ENCODE measurements around the gene ALX3.

The ALX3 gene

DNA sequence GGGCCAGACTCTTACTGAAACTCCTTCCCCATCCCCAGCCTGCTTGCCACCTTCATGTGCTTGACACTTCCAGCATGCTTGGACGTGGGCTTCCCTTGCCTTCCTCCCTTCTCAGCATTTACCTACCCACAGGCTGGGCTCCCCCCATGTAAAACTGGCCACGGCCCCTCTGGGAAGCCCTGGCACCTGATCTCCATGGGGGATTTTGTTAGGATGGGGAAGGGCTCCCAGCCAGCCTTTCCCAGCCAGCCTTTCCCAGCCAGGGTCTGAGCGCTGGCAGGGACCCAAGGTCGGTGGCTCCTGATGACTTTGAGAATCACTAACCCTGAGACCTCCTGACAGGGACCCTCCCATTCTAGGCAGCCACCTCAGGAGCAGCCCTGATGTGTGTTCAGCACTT lies 6.7 kb downstream of the ALX3 start:
- DNase-seq = no peak

DNA sequence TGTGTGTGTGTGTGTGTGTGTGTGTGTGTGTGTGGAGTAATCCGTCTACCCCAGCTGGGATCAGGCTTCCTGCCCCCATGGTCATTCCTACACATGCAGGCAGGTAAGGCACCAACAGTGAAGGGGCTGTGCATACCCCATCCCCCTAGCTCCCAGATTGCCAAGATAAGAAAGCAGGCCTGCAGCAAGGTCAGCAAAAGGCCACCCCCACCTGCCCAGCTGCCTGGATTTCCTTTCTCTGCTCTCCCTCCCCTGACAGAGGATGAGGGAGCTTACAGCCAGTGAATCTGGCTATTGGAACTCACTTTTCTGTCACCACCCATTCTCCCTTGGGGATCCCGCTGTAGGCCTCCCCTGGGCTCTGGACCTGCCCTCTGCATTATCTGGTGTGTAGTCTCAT lies 7.9 kb downstream of the ALX3 start:
- DNase-seq = no peak

DNA sequence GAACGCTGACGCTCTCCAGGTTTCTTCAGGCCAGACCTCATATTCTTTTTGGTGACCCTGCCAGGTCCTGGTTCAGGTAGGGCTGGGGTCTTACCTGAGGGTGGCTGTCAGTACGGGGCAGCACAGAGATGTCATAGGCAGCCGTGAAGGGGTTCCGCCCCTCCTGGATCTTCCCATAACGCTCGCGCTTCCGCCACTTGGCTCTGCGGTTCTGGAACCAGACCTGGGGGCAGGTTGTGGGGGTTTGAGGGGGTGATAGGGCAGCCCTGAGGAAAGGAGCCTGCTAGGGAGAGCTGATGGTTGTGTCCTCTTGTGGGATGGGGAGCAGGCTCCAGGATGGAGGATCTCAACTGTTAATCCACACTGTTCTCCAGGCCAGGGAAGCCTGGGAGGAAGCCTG lies 9.1 kb downstream of the ALX3 start:
- DNase-seq = no peak

DNA sequence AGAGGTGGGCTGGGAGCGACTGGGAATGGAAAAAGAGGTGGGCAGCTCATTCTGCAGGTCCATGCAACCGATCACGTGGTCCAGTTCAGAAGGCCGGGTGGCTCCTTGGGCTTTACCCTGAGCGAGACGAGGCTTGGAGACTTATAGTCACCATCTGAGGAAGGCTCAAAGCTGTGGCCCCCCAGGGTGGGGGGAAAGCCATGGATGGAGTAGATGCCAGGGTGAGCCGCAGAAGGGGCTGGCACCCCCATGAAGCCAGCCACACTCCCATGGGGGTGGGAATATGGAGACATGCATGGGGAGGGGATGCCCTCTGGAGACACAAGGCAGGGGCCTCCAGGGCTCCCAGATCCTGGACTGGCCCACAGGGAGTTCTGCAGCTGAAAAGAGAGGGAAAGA lies 9.8 kb downstream of the ALX3 start:
- no peak for DNase-seq

DNA sequence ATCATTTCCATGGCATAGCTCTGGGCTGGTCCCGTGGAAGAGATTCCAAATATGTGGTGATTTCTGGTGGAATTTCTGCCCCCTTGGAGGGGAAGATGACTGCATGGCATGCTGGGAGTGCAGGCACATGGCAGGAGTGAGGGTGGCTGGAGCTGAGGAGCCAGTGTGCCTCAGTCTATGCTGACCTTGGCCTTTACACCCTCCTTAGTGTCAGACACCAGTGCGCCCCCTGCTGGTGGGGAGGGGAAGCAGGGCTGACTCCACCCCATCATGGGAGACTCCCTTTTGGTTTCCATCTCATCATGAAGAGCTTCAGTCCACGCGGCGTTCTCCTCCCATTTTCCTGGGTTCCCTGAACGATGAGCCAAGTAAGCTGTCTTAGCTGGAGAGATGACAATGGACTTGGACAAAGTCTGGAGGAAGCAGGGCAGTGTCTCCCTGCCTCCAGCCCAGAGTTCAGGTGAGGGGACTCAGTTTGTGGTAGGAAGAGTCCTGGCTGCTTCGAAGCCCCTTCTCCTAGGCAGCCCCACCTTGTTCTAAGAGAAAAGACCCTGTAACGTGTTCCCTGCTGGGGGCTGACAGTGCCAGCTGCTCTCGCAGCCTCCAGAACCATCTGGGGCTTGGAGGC lies 10.3 kb downstream of the ALX3 start:
- DNase-seq = peak; percentile 79

DNA sequence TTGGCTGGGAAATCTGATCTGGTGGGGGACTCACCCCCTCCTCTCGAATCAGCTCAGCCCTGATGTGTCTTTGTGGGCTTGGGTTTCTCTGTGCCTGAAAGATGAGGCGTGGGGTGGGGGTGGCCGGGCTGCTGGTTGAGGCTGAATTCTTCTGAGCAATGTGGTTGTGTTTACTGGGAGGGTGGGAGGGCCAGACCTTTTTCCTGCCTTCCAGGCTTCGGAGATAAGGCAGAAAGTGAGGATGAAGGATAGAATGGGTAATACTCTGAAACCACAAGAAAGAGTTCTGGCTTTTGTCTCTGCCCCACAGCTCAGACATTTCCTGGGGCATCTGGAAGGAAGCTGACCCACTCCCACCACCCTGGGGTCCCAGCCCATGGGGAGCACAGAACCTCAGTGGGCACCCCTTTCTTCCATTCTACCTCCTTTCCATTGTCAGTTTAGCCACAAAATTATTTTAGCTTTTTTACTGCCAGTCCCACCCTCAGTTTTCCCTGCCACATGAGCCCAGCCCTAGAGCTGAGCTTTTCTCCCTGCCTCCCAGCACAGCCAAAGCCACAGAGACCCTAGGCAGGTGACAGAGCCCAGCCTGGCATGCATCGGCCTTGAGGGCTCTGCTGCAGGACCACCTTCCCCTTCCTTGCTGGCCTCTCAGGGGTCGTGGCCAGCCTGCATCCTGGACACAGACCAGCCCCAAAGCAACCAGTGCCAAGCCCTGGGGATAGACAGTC lies 11.2 kb downstream of the ALX3 start:
- no peak for DNase-seq

DNA sequence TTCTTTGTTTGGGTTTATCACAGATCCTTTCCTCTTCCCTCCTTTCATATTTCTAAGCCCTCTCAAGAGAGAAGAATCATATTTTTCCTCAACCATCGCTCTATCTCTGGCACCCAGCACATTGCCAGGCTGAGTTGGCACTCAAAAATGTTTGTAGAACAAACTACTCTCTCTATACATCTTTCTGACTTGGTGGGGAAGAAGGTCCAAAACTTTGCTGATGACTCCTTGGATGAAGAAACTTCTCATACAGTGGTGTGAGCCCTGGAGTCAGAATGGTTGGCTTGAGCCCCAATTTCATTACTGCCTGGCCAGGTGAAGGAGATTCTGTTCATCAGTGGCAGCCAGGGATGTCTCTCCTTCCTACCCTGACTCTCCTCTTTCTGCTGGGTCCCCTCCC lies 11.9 kb downstream of the ALX3 start:
- no peak for DNase-seq

DNA sequence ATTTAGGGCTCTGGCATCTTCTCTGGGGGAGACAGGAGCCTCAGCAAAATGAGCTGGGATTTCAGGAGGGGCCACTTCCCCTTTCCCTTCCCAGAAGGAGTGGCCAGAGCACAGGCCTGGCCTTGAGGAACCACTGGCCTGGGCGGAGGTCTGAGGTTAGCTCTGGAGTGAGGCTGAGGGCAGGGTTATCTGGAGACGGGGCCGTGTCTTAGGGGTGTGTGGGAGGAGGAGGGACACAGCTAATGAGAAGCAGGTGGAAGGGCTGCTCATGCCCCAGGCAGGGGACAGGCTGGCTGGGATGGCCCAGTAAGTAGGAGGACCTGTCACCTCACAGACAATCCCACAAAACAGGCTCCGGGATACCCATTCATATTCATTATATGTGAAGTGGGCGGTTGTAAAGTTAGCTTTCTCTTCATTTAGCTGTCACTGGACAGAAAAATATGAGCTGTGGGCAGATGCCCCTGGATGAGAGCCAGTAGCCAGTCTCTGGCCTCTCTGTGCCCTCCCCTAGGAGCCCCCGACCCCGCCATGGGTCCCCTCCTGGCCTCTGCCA lies 12.4 kb downstream of the ALX3 start:
- no peak for DNase-seq

DNA sequence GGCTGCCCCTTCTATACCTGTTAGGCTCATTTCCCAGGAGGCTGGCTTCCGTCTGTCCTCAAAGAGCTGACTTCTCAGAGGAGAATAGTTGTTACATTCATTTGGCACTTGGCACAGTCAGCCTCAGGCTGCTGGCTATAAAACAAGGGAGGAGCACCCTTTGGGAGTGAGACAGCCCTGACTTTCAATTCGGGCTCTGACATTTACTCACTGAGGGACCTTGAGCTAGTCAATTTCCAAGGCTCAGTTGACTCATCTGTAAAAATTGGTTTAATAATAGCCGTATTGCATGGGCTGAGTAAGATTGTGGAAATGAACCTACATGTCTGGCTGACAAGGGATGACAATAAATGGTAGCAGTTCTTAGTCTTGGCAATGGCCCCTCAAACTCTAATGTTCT lies 13.7 kb downstream of the ALX3 start:
- no peak for DNase-seq

DNA sequence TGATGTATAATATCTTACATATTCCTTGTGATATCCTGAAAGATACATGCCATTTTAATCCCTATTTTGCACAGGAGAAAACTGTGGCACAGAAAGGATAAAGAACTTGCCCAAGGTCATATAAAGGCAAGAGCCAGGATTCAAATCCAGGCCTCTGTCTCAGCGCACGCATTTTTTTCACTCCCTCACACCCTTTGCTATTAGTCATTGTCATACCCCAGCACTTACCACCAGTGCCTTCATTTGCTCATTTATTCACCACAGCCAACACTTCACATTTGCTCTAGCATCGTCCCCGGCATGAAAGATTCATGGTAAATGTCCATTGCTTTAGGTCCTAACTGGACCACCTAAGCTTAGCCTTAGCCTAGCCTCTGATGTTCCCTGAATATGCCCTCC lies 14.2 kb downstream of the ALX3 start:
- no peak for DNase-seq

DNA sequence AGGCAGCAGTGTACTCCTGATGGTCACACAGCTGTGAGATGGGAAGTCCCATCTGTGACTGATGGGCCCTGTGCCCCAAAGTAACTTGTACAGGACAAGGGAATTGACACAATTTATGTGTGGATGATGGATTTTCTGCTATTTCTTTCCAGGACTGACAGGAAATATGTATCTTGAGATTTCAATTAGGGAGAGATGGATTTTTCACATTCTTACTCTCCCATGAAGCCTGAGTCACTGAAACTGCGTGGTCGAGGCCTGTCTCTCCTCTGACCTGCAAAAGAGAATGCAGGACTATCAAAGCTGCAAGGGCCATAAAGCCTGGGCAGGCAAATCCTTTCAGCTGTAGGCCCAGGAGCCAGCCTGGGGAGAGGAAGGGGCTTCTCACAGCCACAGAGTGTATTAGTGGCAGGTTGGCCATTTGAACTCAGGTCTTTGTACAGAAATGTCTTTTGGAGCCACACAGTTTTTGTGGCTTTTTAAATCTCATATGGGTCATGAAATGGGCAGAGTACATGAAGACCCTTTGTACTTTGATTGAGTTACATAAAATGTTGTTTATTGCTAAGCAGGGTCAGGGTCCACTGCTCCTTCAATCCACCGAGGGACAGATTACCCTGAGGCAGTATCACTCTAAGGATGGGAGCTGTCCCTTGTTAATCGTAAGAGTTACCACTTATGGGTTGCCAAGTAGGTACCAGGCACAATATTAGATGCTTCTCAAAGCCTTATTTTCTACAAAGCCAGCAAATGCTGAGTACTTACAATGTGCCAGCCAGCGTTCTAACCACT lies 14.8 kb downstream of the ALX3 start:
- DNase-seq = no peak

DNA sequence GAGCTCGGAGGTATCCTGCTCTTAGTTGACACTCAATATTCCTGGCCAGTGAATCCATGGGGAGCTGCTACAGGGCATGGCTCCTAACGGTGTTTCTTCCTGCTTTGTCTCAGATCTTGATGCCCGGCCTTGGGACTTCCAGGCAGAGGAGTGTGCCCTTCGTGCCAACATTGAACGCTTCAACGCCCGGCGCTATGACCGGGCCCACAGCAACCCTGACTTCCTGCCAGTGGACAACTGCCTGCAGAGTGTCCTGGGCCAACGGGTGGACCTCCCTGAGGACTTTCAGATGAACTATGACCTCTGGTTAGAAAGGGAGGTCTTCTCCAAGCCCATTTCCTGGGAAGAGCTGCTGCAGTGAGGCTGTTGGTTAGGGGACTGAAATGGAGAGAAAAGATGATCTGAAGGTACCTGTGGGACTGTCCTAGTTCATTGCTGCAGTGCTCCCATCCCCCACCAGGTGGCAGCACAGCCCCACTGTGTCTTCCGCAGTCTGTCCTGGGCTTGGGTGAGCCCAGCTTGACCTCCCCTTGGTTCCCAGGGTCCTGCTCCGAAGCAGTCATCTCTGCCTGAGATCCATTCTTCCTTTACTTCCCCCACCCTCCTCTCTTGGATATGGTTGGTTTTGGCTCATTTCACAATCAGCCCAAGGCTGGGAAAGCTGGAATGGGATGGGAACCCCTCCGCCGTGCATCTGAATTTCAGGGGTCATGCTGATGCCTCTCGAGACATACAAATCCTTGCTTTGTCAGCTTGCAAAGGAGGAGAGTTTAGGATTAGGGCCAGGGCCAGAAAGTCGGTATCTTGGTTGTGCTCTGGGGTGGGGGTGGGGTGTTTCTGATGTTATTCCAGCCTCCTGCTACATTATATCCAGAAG lies 16.7 kb downstream of the ALX3 start:
- peak; percentile 64 for DNase-seq

DNA sequence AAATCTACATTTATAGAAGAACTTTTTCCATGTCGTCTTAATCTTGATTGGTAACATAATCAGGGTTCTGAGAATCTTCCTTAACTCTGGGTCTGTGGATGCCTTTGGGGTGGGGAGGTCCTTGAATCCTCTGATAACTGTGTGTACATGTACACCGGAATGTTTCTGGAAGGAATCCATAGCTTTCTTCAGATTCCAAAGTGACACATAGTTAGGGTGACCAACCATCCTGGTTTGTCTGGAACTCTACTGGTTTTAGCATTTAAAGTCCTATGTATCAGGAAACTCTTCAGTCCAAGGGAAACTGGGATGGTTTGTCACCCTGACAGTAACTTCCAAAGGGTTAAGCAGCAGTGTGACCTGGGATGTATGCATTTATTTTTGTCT lies 19.2 kb downstream of the ALX3 start:
- DNase-seq = no peak

DNA sequence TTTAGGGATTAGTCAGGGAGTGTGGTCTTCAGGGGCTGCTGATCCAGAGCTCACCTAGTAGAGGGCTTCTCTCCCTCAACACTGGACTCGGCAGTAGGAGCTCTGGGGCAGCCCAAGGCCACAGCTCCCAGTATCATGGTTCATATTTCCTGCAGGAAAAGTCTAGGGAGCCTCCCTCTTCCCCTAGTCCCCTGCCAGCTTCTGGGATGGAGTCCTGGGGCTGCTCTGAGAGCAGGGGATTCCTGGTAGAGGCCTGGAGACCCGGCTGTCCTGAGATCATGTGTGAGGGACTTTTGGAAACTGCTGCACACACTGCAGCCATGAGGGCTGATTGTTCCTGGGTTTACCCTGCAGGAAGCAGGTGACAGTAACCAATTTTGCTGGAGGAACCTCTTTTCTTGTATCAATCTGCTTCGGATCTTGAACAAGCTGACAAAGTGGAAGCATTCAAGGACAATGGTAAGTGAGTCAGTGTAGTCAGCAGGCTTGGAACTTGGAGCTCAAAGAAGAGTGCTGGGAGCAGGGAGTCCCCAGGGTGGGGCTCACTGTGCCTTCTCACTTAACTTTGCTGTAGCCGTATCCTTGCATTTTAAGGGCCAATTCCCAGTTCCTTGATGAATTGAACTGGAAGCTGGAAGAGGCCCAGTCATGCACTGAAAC lies 19.7 kb downstream of the ALX3 start:
- no peak for DNase-seq

DNA sequence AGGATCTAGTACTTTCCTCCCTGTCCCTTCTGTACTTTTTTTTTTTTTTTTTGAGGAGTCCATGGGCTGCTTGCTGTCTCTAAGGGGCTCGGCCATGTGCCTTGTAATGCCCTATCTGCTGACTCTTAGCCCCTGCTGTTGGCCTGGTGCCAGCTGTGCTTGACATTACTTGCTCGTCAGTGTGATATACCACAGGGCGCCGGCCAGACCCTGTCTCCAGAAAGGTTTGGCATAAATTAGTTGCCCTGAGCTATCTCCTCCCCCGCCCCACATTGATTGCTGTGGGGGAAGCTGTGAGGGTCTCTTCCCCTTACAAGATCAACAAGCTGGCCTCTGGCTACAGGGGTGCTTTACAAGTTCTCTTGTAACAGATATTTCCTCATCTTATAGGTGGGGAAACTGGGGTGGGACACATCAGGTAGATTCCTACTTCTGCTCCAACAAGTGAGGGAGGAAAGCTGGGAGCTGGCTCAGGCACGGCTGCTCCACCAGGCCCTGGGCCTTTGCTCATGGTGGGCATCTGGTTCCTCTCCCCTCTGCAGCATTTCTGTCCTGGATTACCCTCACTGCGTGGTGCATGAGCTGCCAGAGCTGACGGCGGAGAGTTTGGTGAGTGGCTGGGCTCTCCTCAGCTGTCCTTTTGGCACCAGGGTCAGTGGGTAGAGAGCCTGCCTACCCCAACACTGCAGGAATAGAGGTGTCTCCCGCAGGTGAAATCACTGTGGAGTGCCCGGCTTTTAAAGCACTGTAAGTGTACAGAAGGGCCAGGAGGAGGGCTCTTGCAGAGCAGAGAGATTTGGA lies 20.5 kb downstream of the ALX3 start:
- no peak for DNase-seq

DNA sequence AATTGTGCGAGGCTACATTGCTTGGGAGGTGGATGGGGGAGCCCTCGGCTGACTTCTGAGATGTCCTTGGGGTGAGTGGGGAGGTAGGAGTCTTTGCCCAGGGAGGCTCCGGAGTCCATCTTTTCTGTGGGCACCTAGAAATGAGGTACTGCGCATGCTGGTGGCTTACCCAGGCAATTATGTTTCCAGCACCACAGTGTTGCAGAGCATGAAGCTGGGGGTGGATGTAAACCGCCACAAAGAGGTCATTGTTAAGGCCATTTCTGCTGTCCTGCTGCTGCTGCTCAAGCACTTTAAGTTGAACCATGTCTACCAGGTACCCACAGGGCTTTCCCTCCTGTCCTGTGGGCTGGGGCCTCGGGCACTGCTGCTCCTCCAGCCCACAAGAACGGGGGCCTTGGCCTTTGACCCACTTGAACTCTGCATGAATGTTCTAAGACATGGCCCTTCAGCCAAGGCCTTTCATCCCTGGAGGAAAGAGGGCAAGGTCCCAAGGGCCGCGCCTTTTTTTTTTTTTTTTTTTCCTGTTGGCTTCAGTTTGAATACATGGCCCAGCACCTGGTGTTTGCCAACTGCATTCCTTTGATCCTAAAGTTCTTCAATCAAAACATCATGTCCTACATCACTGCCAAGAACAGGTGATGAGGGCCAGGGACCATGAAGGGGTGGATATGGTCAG lies 21.4 kb downstream of the ALX3 start:
- no peak for DNase-seq

DNA sequence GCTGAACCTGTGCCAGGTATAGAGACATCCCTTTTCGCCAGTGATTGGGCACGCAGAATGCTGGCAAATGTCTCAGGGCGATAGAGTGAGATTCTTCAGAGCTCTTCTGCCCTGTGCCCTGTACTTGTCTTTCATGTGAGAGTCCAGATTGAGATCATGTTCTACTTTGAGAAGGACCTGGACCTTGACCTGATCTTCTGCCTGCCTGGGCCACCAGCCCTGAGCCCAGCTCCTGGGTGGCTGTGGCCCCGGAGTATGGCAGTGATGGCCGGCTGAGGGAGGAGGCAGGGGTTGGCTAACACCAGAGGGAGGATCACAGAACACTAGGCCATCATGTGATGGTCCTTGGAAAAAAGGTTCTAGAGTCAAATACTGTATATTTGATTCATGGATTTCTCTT lies 22.2 kb downstream of the ALX3 start:
- no peak for DNase-seq

DNA sequence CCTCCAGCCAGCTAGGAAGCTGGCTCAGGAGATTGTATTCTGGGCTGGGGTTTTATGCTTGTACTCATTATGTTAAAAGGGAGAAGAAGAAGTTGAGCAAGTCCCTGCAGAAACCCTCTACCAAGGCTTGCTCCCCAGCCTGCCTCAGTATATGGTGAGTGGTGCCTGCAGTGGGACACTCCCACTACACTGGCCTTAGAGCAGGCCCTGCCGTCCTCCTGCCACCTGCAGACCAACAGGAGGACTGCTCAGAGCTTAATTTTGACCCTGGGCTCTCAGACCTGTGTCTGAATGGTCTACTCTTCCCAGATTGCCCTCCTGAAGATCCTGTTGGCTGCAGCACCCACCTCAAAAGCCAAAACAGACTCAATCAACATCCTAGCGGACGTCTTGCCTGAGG lies 23.0 kb downstream of the ALX3 start:
- DNase-seq = no peak

DNA sequence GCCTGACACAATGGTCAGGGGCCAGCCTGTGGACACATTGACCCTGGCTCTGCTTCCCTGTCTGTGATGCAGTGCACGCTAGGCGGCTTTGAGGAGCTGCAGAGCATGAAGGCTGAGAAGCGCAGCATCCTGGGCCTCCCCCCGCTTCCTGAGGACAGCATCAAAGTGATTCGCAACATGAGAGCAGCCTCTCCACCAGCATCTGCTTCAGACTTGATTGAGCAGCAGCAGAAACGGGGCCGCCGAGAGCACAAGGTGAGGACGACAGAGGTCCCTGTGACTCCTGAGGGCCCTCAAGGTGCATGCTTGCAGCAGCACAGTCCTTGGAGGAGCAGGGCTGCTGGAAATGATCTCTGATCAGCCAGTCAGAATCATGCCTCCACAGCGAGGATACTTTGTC lies 27.5 kb downstream of the ALX3 start:
- no peak for DNase-seq

DNA sequence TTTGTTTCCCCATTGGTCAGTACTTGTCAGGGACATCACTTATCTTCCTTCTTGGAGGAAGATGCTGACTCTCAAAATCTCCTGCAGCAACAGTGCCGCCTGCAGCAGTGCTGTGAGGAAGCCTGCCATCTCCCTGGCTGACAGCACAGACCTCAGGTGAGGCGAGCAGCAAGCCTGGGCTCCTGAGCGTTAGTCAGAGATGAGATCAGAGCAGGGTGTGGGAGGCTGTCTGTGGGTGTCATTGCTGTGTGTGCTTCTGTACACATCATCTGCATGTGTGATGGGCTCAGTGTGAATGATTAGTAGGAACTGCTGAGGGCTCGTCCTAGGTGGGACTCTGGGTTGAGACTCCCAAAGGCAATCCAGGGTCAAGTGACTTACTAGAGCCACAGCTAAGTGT lies 29.9 kb downstream of the ALX3 start:
- DNase-seq = peak; percentile 53

DNA sequence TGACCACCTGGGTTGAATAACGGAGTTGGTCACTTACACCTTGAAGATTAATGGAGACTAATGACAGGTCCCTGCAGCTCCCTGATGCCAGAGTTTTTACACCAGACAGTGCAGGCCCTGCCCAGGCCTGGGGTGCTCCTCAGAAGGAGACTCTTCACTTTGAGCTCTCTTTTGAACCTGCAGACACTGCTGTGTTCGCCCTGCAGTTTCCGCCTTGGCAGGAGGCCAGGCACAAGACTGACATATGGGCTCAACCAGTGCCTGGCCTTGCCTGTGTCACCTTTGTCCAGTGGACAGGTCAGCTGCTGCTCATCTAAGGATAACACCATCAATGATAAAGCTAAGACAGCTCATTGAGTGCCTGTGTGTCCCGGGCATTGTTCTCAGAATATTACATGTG lies 30.8 kb downstream of the ALX3 start:
- DNase-seq = no peak

All from stimulated activated CD4-positive, alpha-beta T cell treated with anti-CD3 and anti-CD28 coated beads, Interleukin-1b, Interleukin-23, amount 100 ng/mL, for 48 hours (primary cell).